GM10847 (cell line): ENCODE data around the gene CFAP73.

Experiments
- POLR2A ChIP-seq: IDR thresholded peaks from 2 replicates; pipeline ENCODE4 v1.6.1; 2011; ENCODE audit not compliant: insufficient read length; ENCODE audit errors: extremely low read depth

CFAP73 gene

GRCh38 chr12:113134071-113134470 is 15.5 kb upstream of the CFAP73 start:
- TF ChIP-seq POLR2A, result no peak

DNA sequence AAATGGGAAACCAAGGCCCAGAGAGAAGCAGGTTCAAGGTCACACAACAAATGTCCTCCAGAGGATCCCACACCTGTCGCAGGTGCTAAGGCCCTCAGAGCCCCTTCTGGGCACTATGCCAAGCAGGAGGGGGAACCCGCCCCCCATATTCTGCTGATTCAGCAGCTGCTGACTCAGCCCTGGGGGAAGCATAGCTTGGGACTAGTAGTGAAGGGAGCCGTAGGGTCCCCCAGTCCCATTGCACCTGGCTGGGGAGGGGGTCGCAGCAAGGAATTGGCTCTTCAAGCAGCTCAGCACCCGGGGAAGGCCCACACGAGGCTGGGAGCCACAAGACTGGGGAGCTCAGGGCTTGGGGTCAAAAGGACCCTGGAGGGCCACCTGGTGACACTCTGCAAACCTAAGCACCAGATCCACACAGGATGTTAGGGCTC is 15.0 kb upstream of the CFAP73 start:
- TF ChIP-seq POLR2A, result no peak

GRCh38 chr12:113135178-113136127 is 14.1 kb upstream of the CFAP73 start, which contains the start of gene RASAL1:
TSS of gene RASAL1 (minus strand) at chr12:113135761. CDS start at chr12:113135462, 299 bp downstream.
- no peak for TF ChIP-seq POLR2A

DNA sequence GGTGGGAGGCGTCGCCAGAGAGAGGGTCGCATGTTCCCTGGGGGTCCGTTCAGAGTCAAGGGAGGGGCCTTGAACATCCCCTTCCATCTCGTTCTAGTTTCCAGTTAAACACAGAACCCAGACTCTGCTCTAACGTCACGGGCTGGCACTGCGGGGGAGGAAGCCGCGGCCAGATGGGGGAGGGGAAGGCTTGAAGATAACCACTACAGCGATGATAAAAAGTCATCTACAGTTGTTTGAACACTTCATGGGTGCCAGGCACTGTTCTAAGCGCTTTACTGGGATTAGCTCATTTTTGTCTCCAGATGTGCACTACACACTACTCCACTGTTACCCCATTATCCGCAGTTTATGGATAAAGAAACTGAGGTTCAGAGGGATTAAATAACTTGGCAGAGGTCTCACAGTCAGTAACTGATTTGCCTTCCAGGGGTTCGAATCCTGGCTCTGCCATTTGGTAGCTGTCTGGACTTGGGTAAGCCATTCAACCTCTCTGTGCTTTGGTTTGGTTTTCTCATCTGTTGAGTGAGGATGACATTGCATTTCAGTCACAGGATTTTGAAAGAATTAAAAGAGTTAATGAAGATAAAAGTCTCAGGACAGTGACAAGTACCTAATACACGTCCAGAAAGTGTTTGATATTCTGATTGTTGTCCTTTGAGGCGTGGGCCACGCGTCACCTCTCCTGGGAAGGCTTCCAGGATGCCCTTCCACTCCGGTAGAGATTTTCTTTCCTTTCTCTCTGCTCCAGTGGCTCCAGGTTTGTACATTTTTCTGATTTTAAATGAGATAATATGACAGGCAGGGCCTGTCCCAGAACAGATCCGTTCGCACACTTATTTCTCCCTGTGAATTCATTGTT is 13.2 kb upstream of the CFAP73 start:
- TF ChIP-seq POLR2A, result no peak

GRCh38 chr12:113136990-113137511 is 12.5 kb upstream of the CFAP73 start:
- no peak for TF ChIP-seq POLR2A

DNA sequence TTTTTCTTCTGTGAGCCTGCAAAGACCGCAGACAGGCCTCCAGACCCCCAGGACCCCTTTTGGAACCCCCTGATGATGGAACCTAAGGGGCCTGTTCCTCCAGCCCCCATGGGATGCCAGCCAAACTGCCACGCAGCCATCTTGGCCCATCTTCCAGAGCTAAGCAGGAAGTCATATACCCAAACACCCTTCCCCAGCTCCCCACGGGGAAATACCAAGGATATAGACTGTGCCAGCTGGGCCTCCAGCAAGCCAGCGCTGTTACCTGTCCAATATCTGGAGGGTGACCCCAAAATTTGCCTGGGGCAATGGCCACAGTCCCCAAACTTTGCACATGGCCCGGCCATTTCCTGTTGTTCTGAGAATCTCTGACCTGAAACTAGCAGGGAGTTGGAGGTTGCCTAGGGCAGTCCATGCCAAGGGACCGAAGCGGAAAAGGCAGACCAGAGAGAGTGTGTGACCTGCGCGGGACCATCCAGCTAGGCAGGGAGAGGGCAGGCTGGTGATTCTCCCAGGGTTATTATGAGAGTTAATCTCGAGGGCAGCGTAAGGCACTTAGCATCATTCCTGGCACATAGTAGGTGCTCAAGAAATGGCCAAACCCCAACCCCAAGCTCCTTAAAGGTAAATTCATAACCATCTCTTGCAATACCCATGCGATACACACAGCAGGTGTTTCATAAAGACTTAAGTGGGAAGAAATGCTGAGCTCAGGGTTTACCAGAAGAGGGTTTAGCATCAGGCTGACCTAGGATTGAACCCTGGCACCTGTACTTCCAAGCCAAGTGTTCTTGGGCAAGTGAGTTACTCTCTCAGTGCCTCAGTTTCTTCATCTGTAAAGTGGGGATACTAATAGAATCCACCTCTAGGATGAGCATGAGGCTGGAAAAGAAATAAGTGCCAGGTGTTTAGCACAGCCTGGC is 11.4 kb upstream of the CFAP73 start:
- TF ChIP-seq POLR2A, result no peak

GRCh38 chr12:113138826-113139225 is 10.7 kb upstream of the CFAP73 start:
- TF ChIP-seq POLR2A, result no peak

DNA sequence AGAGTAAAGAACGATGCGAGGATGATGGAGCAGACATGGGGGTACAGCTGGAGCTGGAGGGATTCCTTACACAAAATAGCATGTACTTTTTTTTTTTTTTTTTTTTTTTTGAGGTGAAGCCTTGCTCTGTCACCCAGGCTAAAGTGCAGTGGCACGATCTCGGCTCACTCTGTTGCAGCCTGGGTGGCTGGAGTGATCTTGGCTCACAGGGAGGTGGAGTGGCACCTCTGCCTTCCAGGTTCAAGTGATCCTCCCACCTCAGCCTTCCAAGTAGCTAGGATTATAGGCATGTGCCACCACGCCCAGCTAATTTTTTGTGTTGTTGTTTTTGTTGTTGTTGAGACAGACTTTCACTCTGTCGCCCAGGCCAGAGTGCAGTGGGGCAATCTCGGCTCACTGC is 8.8 kb upstream of the CFAP73 start:
- no peak for TF ChIP-seq POLR2A

- TF ChIP-seq POLR2A, result no peak
Measured at GRCh38 chr12:113142173-113142885, 7.2 kb upstream of the CFAP73 start.

DNA sequence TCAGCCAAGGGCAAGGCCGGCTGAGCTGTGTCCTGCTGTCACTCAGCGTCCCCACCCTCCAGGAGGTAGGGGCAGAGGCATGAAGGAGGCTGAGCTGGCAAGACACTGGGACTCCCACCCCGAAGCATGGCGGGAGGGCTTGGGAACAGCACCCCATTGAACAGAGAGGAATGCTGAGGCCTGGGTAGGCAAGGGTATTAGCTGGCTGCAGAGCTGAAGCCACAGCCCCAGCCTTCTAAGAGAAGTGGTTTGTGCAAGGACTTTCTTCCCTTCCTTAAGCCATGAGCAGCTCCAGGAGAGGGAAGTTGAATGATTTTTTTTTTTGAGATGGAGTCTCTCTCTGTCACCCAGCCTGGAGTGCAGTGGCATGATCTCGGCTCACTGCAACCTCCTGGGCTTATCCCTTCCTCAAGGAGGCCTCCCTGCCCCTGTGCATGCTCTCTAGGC is 6.6 kb upstream of the CFAP73 start:
- no peak for TF ChIP-seq POLR2A

GRCh38 chr12:113143959-113144358 is 5.6 kb upstream of the CFAP73 start:
- no peak for TF ChIP-seq POLR2A

- TF ChIP-seq POLR2A, result no peak
Measured at GRCh38 chr12:113144806-113145205, 4.7 kb upstream of the CFAP73 start.

- TF ChIP-seq POLR2A, result no peak
Measured at GRCh38 chr12:113145720-113146551, 3.6 kb upstream of the CFAP73 start.
